Measurements from ENCODE around the gene MYOM1. TPM values are rescaled to one million over a fixed set of nuclear protein-coding genes. Genes with fewer than 3 reads are reported as not detected.
A peak's percentile ranks its signal among the peaks of the same experiment; 100 is the strongest.

The MYOM1 gene
- total RNA-seq, 2 experiments from 2014 or later, result 1.0 to 1.3 TPM

GRCh38 chr18:3048820-3049349, 170.9 kb downstream of the MYOM1 start:
- Mint-ChIP-seq H3K27ac (no peak overlapping the region), H3K36me3 (ENCODE audit: low read depth) (peaks cover 5% of the 10 kb centered on the region), H3K4me1 (ENCODE audit: low read depth) (peaks cover 33% of the 10 kb centered on the region), H3K27me3 (no peaks in the 10 kb centered on the region), H3K9me3 (peaks cover 6% of the 10 kb centered on the region), H3K4me3 (no peak overlapping the region)
- TF ChIP-seq CTCF (IDR thresholded peaks at IDR 0.05), result no peak
- DNase-seq, result no peak
- ChIA-PET POLR2A (no interaction called here), CTCF (interaction anchor here (1.1 kb wide), 1 partner anchor 14 kb away, joined by 4 read pairs; no protein-coding TSS in a partner anchor)
- ATAC-seq, result no peak
- intact Hi-C loops (cut with micrococcal nuclease), result no loop called here

- no peak for TF ChIP-seq CTCF (IDR thresholded peaks at IDR 0.05)
- H3K36me3 Mint-ChIP-seq (ENCODE audit: low read depth), result peaks cover 3% of the 10 kb centered on the region
- H3K9me3 Mint-ChIP-seq, result peaks cover 2% of the 10 kb centered on the region
- H3K27ac Mint-ChIP-seq, result no peak overlapping the region
- ChIA-PET CTCF (interaction anchor here (1.1 kb wide), 1 partner anchor 14 kb away, joined by 4 read pairs; no protein-coding TSS in a partner anchor), POLR2A (no interaction called here)
- intact Hi-C loops (cut with micrococcal nuclease), result no loop called here
- ATAC-seq, result no peak
- no peak overlapping the region for H3K4me3 Mint-ChIP-seq
- H3K4me1 Mint-ChIP-seq (ENCODE audit: low read depth), result peaks cover 29% of the 10 kb centered on the region
- H3K27me3 Mint-ChIP-seq, result no peaks in the 10 kb centered on the region
- DNase-seq, result no peak
Measured at GRCh38 chr18:3048121-3048520, 171.6 kb downstream of the MYOM1 start.

DNA sequence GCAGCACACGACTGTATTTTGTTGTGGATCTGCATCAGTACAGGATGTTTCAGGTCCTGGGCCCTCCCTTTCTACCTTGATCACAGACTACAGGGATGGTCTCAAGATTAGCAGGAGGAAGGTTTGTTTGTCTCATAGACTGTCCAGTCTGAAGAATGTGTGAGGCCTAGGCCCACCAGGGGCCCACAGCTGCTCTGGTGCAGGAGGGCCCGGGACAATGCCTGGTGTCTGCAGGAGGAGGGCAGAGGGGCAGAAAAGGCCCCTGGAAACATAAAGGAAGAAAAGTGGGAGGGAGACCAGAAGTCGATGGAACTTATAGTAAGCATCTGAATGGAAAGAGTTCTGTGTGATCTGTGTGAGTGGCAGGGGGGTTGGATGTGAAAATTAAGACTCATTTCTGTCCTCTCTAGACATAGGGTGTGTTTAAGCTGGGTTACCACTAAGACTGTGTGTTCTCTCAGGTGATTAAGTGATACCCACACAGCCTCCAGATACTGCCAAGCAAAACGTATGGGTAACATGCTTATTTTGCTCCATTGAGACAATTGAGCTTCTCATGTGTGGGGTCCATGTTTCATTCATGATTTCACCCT, 173.5 kb downstream of the MYOM1 start:
- peaks cover 17% of the 10 kb centered on the region for H3K4me1 Mint-ChIP-seq (ENCODE audit: low read depth)
- no peaks in the 10 kb centered on the region for H3K9me3 Mint-ChIP-seq
- TF ChIP-seq CTCF (IDR thresholded peaks at IDR 0.05), result no peak
- ChIA-PET POLR2A (interaction anchor here (0.6 to 1.5 kb wide), 3 partner anchors 30 to 550 kb away, joined by 3 to 4 read pairs (median 4); no protein-coding TSS in a partner anchor), CTCF (interaction anchor here (1.0 to 2.8 kb wide), 5 partner anchors 9 to 52 kb away, joined by 3 to 20 read pairs (median 7); no protein-coding TSS in a partner anchor)
- peak overlapping the region; percentile 71 for H3K27ac Mint-ChIP-seq
- ATAC-seq, result peak; percentile 98
- H3K36me3 Mint-ChIP-seq (ENCODE audit: low read depth), result no peaks in the 10 kb centered on the region
- no peak overlapping the region for H3K4me3 Mint-ChIP-seq
- no peaks in the 10 kb centered on the region for H3K27me3 Mint-ChIP-seq
- peak; percentile 59 for DNase-seq
- intact Hi-C loops (cut with micrococcal nuclease), result no loop called here

DNA sequence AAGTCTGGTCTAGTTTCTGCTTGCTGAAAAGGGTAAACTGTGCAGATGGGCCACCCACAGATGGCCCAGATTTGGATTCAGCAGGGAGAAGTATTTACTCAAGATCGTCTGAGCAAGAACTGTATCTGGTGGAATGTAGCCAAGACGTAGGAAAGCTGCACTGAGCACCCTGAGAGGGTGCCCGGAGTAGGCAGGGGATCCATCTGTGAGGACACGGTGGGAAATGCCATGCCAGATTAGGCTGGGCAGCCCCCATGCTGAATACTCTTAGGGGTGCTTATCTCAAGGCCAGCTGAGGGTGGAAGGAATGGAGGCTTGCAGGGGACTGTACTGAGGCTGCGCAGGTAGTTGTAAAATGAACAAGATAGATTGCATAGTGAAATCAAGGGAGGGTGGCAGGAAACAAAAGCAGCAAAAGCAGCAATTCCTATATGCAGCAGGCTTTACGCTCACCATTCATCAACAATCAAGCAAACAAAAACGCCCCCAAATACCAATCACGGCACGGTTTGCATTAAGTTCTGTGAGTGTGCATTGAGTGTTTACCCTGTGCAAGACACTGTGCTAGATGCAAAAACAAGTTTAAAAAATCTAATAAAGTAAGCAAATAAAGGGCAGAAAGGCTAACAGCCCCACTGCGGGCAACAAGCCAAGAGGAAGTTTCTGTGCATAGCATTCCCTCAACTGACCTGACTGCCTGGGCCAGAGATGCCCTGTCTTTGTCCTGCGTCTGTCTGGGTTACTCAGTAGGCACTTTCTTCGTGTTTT, 174.7 kb downstream of the MYOM1 start:
- Mint-ChIP-seq H3K4me1 (ENCODE audit: low read depth) (peaks cover 19% of the 10 kb centered on the region), H3K27ac (no peak overlapping the region), H3K36me3 (ENCODE audit: low read depth) (no peaks in the 10 kb centered on the region), H3K27me3 (no peaks in the 10 kb centered on the region), H3K4me3 (no peak overlapping the region), H3K9me3 (no peaks in the 10 kb centered on the region)
- DNase-seq, result no peak
- POLR2A ChIA-PET, result no interaction called here
- ATAC-seq, result no peak
- CTCF ChIA-PET, result interaction anchor here (1.3 to 2.8 kb wide), 5 partner anchors 11 to 114 kb away, joined by 4 to 20 read pairs (median 7); no protein-coding TSS in a partner anchor
- no peak for TF ChIP-seq CTCF (IDR thresholded peaks at IDR 0.05)
- intact Hi-C loops (cut with micrococcal nuclease), result no loop called here

DNA sequence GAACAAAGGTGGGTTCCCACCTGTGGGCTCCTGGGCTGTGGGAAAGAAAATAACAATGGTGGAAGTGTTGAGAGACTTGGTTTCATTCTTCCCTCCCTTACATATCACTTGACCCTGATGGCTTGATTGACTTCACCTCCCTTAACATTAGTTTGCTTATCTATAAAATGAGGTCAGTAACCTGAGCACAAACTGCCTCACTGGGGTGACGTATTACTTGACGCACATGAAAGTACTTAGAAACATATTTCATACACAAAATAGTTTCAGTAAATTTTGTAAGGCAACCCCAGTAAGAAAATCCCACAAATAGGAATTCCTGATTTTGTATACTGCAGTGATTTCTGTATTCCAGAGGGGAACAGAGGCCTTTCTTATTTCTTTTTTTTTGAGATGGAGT, 177.4 kb downstream of the MYOM1 start:
- Mint-ChIP-seq H3K27ac (no peak overlapping the region), H3K4me1 (ENCODE audit: low read depth) (peaks cover 31% of the 10 kb centered on the region), H3K9me3 (no peaks in the 10 kb centered on the region), H3K36me3 (ENCODE audit: low read depth) (no peaks in the 10 kb centered on the region), H3K27me3 (no peaks in the 10 kb centered on the region), H3K4me3 (no peak overlapping the region)
- ChIA-PET CTCF (no interaction called here), POLR2A (no interaction called here)
- TF ChIP-seq CTCF (IDR thresholded peaks at IDR 0.05), result no peak
- no peak for ATAC-seq
- intact Hi-C loops (cut with micrococcal nuclease), result no loop called here
- no peak for DNase-seq
